Astrocyte of the cerebellum (primary cell): ENCODE measurements around the gene TTC16.
A peak's percentile ranks its signal among the peaks of the same experiment; 100 is the strongest.

ENCODE experiments used
- DNase-seq: peaks from one replicate; pipeline ENCODE4 v3.0.0-alpha.2; 2011; ENCODE audit warnings: low read depth
- H3K4me3 ChIP-seq: 2 replicates; pipeline ENCODE4 v1.5.1; 2011; ENCODE audit warnings: mild to moderate bottlenecking, low read depth, low read length, moderate library complexity
- CTCF ChIP-seq: IDR thresholded peaks from 2 replicates; pipeline ENCODE4 v1.5.1; 2012; ENCODE audit warnings: low read length, low read depth, moderate library complexity, mild to moderate bottlenecking; ENCODE audit errors: missing control alignments
- in situ Hi-C: cut with HindIII; loops from 2 replicates; pipeline ENCODE4 v1.10.0; 2017; ENCODE audit warnings: low sequenced_read_pairs

Gene TTC16

GRCh38 chr9:127711831-127712274 is 4.0 kb upstream of the TTC16 start:
- TF ChIP-seq CTCF, result no peak
- no peak for DNase-seq
- H3K4me3 ChIP-seq, result no peak overlapping the region
- in situ Hi-C loops, result no loop called here

DNA sequence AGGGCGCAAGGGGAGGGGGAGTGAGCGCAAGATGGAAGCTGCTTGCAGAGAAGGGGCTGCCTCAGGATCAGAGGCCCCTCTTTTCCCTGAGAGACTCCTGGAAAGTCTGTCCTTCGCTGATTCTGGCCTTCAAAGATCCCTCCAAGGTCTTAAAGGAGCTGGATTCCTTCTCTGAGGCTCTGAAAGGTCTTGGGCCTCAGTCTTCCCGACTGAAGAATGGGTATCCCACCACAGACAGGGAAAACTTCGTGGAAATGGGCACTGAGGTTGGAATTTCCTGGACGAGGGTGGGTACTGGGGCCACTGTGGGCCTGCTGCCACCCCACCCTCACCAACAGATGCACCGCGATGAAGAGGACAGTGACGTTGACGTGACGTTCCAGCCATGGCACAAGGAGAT is 3.5 kb upstream of the TTC16 start:
- no peak overlapping the region for H3K4me3 ChIP-seq
- in situ Hi-C loops, result no loop called here
- DNase-seq, result no peak
- TF ChIP-seq CTCF, result no peak

GRCh38 chr9:127712867-127713266 is 3.0 kb upstream of the TTC16 start:
- no peak overlapping the region for H3K4me3 ChIP-seq
- DNase-seq, result no peak
- no peak for TF ChIP-seq CTCF
- in situ Hi-C loops, result no loop called here

DNA sequence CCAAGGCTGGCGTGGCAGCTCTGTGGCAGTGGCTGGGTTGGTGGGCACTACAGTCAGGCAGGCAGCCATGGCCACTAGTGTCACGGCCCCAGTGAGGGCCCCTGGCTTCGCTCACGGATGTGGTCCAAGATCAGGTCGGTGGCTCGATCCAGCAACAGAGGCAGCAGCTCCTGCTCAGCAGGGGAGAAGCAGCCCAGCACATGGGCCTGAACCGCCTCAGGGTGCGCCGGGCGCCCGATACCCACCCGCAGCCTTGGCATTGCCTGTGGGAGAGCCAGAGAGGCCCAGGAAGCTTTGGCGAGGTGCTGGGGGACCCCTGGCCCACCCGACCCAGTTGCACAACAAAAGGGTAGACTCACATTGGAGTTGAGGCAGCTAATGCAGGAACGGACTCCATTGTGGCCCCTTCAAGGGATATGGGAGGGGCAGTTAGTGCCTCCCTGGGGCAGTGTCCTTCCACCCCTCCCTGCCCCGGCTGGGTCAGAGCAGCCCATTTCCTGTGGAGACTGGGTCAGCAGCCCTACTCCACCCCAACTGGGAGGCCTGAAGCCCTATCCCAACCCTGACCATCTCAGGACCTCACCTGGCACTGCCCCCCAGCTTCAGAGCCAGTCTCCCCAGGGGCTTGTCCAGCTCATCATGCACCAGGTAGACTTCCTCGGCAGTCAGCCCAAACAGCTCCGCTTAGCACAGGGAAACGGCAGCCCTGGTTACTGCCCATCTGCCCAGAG is 1.7 kb upstream of the TTC16 start:
- no peak for TF ChIP-seq CTCF
- DNase-seq, result no peak
- H3K4me3 ChIP-seq, result peak overlapping the region; percentile 85
- in situ Hi-C loops, result no loop called here

- H3K4me3 ChIP-seq, result peak overlapping the region; percentile 85
- no peak for TF ChIP-seq CTCF
- in situ Hi-C loops, result no loop called here
- DNase-seq, result no peak
These were observed 869 bp upstream of the TTC16 start for GRCh38 chr9:127714951-127715469.

DNA sequence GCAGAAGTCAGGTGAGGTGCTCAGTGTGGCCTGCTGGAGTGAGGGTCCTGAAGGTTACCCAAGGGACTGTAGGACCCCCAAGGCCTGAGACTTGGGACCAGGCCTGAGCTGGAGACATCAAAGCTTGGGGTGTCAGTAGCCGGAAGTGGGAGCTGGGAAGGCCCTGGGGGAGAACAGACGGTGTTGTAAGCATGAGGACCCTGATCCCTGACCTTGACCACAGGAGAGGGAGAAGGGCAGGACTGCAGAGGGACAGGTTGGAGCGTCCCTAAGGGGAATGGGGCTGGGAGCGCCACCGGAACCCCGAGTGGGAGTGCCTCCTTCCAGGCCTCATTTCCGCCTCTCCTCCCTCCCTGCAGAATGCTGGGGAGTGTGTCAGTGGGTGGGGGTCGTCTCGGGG is 533 bp downstream of the TTC16 start:
- no peak for TF ChIP-seq CTCF
- H3K4me3 ChIP-seq, result peak overlapping the region; percentile 85
- in situ Hi-C loops, result no loop called here
- no peak for DNase-seq
